HG03558 (cell line): ENCODE results near the gene PMCH.
A peak's percentile ranks its signal among the peaks of the same experiment; 100 is the strongest.
"Not testable (repeated sequence)": the region's sequence is repeated elsewhere in the genome, so short reads cannot be mapped to it uniquely, and the experiment has no call there.

Experiments used
- ATAC-seq: cut with Tn5 transposase; IDR thresholded peaks from one replicate; pipeline ENCODE4 v1.9.1; 2021; ENCODE audit warnings: moderate number of reproducible peaks; ENCODE audit not compliant: unreplicated experiment; ENCODE audit errors: extremely low read depth

Gene PMCH

GRCh38 chr12:102197789-102198188, at the start of gene PMCH:
TSS of gene PMCH (minus strand) at chr12:102197833. CDS start at chr12:102197770, 63 bp downstream.
- peak; percentile 79 for ATAC-seq

- not testable (repeated sequence) for ATAC-seq
Observed at GRCh38 chr12:102240859-102241258, 43.2 kb upstream of the PMCH start.

- ATAC-seq, result no peak
Observed at GRCh38 chr12:102234599-102234998, 37.0 kb upstream of the PMCH start.

GRCh38 chr12:102232446-102232845, 34.8 kb upstream of the PMCH start:
- ATAC-seq, result no peak

- no peak for ATAC-seq
Observed at GRCh38 chr12:102232036-102232435, 34.4 kb upstream of the PMCH start.

GRCh38 chr12:102227954-102228353, 30.3 kb upstream of the PMCH start:
- no peak for ATAC-seq

GRCh38 chr12:102220736-102221135, 23.1 kb upstream of the PMCH start:
- ATAC-seq, result no peak

GRCh38 chr12:102215992-102216691, 18.5 kb upstream of the PMCH start:
- ATAC-seq, result no peak

- no peak for ATAC-seq
Observed at GRCh38 chr12:102204025-102204424, 6.4 kb upstream of the PMCH start.

- no peak for ATAC-seq
Observed at GRCh38 chr12:102202556-102202955, 4.9 kb upstream of the PMCH start.

GRCh38 chr12:102201436-102202061, 3.9 kb upstream of the PMCH start:
- no peak for ATAC-seq

GRCh38 chr12:102195826-102196225, 1.8 kb downstream of the PMCH start:
- no peak for ATAC-seq

- no peak for ATAC-seq
Observed at GRCh38 chr12:102182635-102183034, 15.0 kb downstream of the PMCH start.

- ATAC-seq, result no peak
Observed at GRCh38 chr12:102174761-102175160, 22.9 kb downstream of the PMCH start.

GRCh38 chr12:102174117-102174516, 23.5 kb downstream of the PMCH start:
- ATAC-seq, result no peak

GRCh38 chr12:102172436-102172835, 25.2 kb downstream of the PMCH start:
- ATAC-seq, result no peak

GRCh38 chr12:102171951-102172350, 25.7 kb downstream of the PMCH start:
- no peak for ATAC-seq

GRCh38 chr12:102169922-102170621, 27.6 kb downstream of the PMCH start:
- no peak for ATAC-seq

- no peak for ATAC-seq
Observed at GRCh38 chr12:102167821-102168604, 29.6 kb downstream of the PMCH start.

- ATAC-seq, result no peak
Observed at GRCh38 chr12:102163383-102163782, 34.2 kb downstream of the PMCH start.

GRCh38 chr12:102155206-102155605, 42.4 kb downstream of the PMCH start:
- ATAC-seq, result not testable (repeated sequence)
